RWPE2 (cell line): ENCODE results near the gene USP43.
A peak's percentile ranks its signal among the peaks of the same experiment; 100 is the strongest.

Experiments used
- ATAC-seq: fragments of 200-7000 bp; cut with Tn5 transposase; 3 replicates; pipeline ENCODE4 v1.9.1; 2021; ENCODE audit warnings: low read depth
- DNase-seq: peaks from one replicate; pipeline ENCODE4 v3.0.0-alpha.2; 2020; ENCODE audit warnings: low spot score
- H3K27ac ChIP-seq: fragments of 450-650 bp; 2 replicates; pipeline ENCODE4 v1.5.1; 2017; ENCODE audit warnings: mild to moderate bottlenecking; ENCODE audit not compliant: poor library complexity, severe bottlenecking
- H3K27me3 ChIP-seq: fragments of 250-450 bp; sonication (Bioruptor Pico); 2 replicates; pipeline ENCODE4 v1.5.1; 2021; ENCODE audit warnings: mild to moderate bottlenecking, moderate library complexity; ENCODE audit not compliant: insufficient read depth, poor library complexity, severe bottlenecking
- H3K36me3 ChIP-seq: fragments of 250-450 bp; sonication (Bioruptor Pico); 2 replicates; pipeline ENCODE4 v1.5.1; 2020; ENCODE audit warnings: low read depth, mild to moderate bottlenecking, moderate library complexity
- H3K4me1 ChIP-seq: fragments of 250-450 bp; sonication (Bioruptor Pico); 2 replicates; pipeline ENCODE4 v1.5.1; 2021; ENCODE audit warnings: mild to moderate bottlenecking, moderate library complexity; ENCODE audit not compliant: insufficient read depth, poor library complexity, severe bottlenecking
- H3K4me3 ChIP-seq: fragments of 250-450 bp; sonication (Bioruptor Pico); 2 replicates; pipeline ENCODE4 v1.5.1; 2021; ENCODE audit warnings: mild to moderate bottlenecking, moderate library complexity; ENCODE audit not compliant: severe bottlenecking
- H3K9me3 ChIP-seq: fragments of 250-450 bp; sonication (Bioruptor Pico); 2 replicates; pipeline ENCODE4 v1.5.1; 2021; ENCODE audit warnings: mild to moderate bottlenecking, moderate library complexity; ENCODE audit not compliant: severe bottlenecking
- CTCF ChIP-seq: fragments of 450-650 bp; IDR thresholded peaks from one replicate; pipeline ENCODE4 v1.5.1; 2017; ENCODE audit warnings: mild to moderate bottlenecking, moderate library complexity; ENCODE audit not compliant: poor library complexity, severe bottlenecking

Gene USP43

GRCh38 chr17:9669551-9670008, 24.3 kb downstream of the USP43 start:
- Histone ChIP-seq H3K4me3 (no peak overlapping the region), H3K27me3 (no peaks in the 10 kb centered on the region), H3K4me1 (peaks cover 32% of the 10 kb centered on the region), H3K9me3 (no peaks in the 10 kb centered on the region), H3K27ac (peak overlapping the region; percentile 82), H3K36me3 (peaks cover 4% of the 10 kb centered on the region; the same call in 1 of the 2 replicates)
- no peak for TF ChIP-seq CTCF
- ATAC-seq (no peak), DNase-seq (no peak)

GRCh38 chr17:9670596-9670995, 25.3 kb downstream of the USP43 start:
- DNase-seq (no peak), ATAC-seq (peak; percentile 44)
- Histone ChIP-seq H3K27ac (peak overlapping the region; percentile 82), H3K27me3 (no peaks in the 10 kb centered on the region), H3K36me3 (peaks cover 5% of the 10 kb centered on the region), H3K9me3 (no peaks in the 10 kb centered on the region), H3K4me1 (peaks cover 32% of the 10 kb centered on the region), H3K4me3 (no peak overlapping the region)
- TF ChIP-seq CTCF = no peak

GRCh38 chr17:9671559-9671958, 26.2 kb downstream of the USP43 start:
- no peak for TF ChIP-seq CTCF
- Histone ChIP-seq H3K4me3 (no peak overlapping the region), H3K27me3 (no peaks in the 10 kb centered on the region), H3K36me3 (peaks cover 14% of the 10 kb centered on the region), H3K27ac (no peak overlapping the region), H3K9me3 (no peaks in the 10 kb centered on the region), H3K4me1 (peaks cover 36% of the 10 kb centered on the region)
- DNase-seq (no peak), ATAC-seq (no peak)

GRCh38 chr17:9672266-9672665, 26.9 kb downstream of the USP43 start:
- H3K27ac ChIP-seq = no peak overlapping the region
- H3K36me3 ChIP-seq = peaks cover 15% of the 10 kb centered on the region
- no peak for ATAC-seq
- no peak for TF ChIP-seq CTCF
- H3K4me1 ChIP-seq = peaks cover 42% of the 10 kb centered on the region
- no peaks in the 10 kb centered on the region for H3K9me3 ChIP-seq
- H3K27me3 ChIP-seq = no peaks in the 10 kb centered on the region
- no peak overlapping the region for H3K4me3 ChIP-seq
- DNase-seq = no peak

GRCh38 chr17:9672691-9673090, 27.4 kb downstream of the USP43 start:
- H3K27ac ChIP-seq = no peak overlapping the region
- peaks cover 16% of the 10 kb centered on the region for H3K36me3 ChIP-seq
- H3K27me3 ChIP-seq = no peaks in the 10 kb centered on the region
- H3K9me3 ChIP-seq = no peaks in the 10 kb centered on the region
- TF ChIP-seq CTCF = no peak
- ATAC-seq (no peak), DNase-seq (no peak)
- H3K4me3 ChIP-seq = no peak overlapping the region
- H3K4me1 ChIP-seq = peaks cover 45% of the 10 kb centered on the region
